GM12874 (cell line): Measurements from ENCODE around the gene MIPEP.

Source experiments
- TF ChIP-seq, protein P1 (sequence below): IDR thresholded peaks from 2 replicates; pipeline ENCODE4 v1.5.1; 2011; ENCODE audit warnings: low read depth, mild to moderate bottlenecking, control low read depth, low read length, moderate library complexity; ENCODE audit not compliant: insufficient read depth

The MIPEP gene

DNA sequence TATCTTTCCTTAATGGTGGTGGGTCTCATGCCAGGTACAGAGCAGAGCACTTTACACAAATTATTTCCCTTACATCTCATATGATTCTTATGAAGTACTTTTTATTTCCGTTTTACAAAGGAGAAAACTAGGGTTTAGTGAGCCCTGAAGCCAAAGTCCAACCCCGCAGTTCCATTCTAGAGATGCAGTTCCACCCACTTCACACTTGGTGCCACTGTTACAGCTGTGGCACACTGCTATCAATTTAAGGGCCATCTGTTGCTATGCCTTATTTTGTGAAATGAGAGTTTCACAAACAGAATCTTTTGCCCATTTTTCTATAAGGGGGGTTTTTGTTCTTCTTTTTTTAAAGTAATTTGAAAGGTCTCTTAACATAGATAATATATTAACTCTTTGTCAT lies 12.9 kb downstream of the MIPEP start:
- TF ChIP-seq, protein P1, sequence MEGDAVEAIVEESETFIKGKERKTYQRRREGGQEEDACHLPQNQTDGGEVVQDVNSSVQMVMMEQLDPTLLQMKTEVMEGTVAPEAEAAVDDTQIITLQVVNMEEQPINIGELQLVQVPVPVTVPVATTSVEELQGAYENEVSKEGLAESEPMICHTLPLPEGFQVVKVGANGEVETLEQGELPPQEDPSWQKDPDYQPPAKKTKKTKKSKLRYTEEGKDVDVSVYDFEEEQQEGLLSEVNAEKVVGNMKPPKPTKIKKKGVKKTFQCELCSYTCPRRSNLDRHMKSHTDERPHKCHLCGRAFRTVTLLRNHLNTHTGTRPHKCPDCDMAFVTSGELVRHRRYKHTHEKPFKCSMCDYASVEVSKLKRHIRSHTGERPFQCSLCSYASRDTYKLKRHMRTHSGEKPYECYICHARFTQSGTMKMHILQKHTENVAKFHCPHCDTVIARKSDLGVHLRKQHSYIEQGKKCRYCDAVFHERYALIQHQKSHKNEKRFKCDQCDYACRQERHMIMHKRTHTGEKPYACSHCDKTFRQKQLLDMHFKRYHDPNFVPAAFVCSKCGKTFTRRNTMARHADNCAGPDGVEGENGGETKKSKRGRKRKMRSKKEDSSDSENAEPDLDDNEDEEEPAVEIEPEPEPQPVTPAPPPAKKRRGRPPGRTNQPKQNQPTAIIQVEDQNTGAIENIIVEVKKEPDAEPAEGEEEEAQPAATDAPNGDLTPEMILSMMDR = peak; percentile 54

DNA sequence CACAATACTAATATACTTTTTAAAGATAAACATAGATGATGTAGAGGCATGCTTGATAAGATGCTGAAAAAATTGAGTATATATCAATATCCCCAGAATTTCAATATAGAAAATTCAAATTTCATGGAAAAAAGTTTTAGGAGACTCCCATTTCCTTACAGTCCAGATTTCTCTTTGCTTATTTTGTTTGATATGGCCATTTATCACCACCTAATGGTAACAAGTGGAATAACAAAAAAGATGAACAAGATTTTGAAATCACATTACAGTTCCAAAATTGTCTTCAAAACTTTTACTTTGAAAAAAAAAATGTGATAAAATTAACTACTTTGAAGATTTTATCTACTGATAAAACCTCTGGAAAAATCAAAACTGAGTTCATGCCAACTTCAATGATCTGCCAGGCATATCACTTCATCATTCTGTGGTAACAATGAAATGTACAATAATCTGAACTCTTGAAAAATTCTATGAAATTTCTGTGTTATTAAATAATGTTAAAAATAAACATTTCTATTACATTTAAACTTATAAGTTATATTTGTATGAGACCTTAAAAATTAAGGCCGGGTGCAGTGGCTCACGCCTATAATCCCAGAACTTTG lies 17.5 kb downstream of the MIPEP start:
- TF ChIP-seq, protein P1 = no peak

DNA sequence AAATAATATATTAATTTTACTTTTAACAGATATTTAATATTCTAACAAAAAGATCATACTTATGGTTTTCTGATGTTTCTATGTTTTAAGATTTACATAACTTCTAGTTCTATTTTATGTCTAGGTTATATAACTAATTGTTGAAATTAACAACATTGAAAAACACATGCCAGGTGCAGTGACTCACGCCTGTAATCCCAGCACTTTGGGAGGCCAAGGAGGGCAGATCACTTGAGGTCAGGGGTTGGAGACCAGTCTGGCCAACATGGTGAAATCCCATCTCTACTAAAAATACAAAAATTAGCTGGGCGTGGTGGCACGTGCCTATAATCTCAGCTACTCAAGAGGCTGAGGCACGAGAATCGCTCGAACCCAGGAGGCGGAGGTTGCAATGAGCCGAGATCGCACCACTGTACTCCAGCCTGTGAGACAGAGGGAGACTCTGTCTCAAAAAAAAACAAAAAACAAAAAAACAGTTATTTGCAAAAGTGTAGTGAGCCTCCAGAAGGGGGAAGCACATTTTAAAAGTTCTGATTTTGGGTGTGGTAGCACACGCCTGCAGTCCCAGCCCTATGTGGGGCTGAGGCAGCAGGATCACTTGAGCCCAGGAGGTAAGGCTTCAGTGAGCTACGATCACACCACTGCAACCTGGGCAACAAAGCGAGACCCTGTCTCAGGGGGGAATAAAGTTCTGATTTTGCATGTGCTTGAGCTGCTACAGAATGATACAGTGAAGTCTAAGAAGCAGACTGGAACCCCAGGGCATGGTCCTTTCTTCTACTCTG lies 18.7 kb downstream of the MIPEP start:
- TF ChIP-seq, protein P1 = 0 out of 2 replicates have a peak, but pooled peaks have one; percentile 5

DNA sequence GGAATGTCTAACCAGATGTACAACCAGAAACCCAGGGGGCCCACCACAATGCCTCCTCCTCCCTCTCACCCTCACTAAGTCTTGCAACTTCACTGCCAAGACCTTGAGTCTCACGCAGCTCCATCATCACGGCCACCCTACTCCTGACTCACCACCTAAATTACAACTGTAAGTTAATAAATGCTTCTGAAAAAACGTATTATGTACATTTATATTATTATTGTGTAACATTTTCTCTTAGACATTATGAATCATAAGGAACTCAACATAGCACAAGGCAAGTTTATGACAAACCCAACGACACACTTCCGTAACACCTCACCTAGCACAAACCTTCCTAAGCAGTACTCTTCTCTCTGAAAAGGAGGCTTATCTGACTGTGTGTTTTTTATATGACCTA lies 20.7 kb downstream of the MIPEP start:
- TF ChIP-seq, protein P1 = no peak

DNA sequence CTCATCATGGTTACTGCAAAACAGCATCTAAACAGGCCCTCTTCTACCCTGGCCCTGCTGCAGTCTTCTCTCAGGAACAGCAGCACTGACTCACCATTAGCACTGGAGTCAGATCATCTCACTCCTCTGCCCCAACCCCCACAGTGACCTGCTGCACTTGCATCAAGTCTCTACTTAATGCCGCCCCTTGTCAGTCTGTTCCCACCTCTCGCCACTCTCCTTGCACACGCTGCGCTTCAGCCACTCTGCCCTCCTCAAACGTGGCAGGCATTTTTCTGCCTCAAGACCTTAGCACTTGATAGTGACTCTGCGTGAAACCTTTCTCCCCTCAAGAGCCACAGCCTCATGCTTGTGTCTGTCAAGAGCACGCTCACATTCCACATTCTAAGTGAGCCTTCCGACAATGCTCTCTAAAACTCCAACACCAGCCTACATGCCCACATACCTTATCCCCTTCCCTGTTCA lies 22.1 kb downstream of the MIPEP start:
- TF ChIP-seq, protein P1 = no peak

GRCh38 chr13:23866420-23867026 lies 22.7 kb downstream of the MIPEP start:
- TF ChIP-seq, protein P1 = no peak

GRCh38 chr13:23865906-23866305 lies 23.3 kb downstream of the MIPEP start:
- TF ChIP-seq, protein P1 = no peak
